Measurements from ENCODE around the gene BET1L.

DNA sequence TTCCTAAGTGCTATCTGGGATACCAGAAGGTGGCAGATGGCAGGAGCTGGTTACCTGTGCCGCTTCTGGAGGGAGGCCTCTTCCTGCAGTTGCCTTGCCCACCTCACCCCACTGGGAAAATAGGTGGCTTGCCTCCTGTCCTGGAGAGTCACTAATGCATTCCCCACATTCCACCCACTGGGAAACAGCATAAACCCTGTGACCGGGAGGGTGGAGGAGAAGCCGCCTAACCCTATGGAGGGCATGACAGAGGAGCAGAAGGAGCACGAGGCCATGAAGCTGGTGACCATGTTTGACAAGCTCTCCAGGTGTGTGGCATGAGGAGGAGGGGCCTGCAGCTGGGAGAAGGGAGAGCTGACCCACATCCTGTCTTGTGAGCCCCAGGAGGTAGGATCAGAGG lies 5.9 kb upstream of the BET1L start:
- TF ChIP-seq, protein P1, sequence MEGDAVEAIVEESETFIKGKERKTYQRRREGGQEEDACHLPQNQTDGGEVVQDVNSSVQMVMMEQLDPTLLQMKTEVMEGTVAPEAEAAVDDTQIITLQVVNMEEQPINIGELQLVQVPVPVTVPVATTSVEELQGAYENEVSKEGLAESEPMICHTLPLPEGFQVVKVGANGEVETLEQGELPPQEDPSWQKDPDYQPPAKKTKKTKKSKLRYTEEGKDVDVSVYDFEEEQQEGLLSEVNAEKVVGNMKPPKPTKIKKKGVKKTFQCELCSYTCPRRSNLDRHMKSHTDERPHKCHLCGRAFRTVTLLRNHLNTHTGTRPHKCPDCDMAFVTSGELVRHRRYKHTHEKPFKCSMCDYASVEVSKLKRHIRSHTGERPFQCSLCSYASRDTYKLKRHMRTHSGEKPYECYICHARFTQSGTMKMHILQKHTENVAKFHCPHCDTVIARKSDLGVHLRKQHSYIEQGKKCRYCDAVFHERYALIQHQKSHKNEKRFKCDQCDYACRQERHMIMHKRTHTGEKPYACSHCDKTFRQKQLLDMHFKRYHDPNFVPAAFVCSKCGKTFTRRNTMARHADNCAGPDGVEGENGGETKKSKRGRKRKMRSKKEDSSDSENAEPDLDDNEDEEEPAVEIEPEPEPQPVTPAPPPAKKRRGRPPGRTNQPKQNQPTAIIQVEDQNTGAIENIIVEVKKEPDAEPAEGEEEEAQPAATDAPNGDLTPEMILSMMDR (IDR thresholded peaks at IDR 0.05) = no peak
- TF ChIP-seq POLR2AphosphoS5 (IDR thresholded peaks at IDR 0.05; ENCODE audit: low read depth, low read length) (no peak), TCF7L2 (IDR thresholded peaks at IDR 0.05; ENCODE audit: low read depth, low read length) (no peak), SIN3A (IDR thresholded peaks at IDR 0.05; ENCODE audit: borderline replicate concordance, insufficient read depth, low read depth, low read length) (no peak)
- TF ChIP-seq, protein P2, sequence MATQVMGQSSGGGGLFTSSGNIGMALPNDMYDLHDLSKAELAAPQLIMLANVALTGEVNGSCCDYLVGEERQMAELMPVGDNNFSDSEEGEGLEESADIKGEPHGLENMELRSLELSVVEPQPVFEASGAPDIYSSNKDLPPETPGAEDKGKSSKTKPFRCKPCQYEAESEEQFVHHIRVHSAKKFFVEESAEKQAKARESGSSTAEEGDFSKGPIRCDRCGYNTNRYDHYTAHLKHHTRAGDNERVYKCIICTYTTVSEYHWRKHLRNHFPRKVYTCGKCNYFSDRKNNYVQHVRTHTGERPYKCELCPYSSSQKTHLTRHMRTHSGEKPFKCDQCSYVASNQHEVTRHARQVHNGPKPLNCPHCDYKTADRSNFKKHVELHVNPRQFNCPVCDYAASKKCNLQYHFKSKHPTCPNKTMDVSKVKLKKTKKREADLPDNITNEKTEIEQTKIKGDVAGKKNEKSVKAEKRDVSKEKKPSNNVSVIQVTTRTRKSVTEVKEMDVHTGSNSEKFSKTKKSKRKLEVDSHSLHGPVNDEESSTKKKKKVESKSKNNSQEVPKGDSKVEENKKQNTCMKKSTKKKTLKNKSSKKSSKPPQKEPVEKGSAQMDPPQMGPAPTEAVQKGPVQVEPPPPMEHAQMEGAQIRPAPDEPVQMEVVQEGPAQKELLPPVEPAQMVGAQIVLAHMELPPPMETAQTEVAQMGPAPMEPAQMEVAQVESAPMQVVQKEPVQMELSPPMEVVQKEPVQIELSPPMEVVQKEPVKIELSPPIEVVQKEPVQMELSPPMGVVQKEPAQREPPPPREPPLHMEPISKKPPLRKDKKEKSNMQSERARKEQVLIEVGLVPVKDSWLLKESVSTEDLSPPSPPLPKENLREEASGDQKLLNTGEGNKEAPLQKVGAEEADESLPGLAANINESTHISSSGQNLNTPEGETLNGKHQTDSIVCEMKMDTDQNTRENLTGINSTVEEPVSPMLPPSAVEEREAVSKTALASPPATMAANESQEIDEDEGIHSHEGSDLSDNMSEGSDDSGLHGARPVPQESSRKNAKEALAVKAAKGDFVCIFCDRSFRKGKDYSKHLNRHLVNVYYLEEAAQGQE (IDR thresholded peaks at IDR 0.05; ENCODE audit: insufficient read depth in 1 of 2, low read depth in 2 of 2, low read length in 1 of 2) = no peak

Data from Panc1 (cell line).